GM19025 (cell line): ENCODE results near the gene HILPDA.

Source experiments
- ATAC-seq: cut with Tn5 transposase; IDR thresholded peaks from one replicate; pipeline ENCODE4 v1.9.1; 2021; ENCODE audit warnings: mild to moderate bottlenecking, low read depth, moderate library complexity; ENCODE audit not compliant: unreplicated experiment

HILPDA gene, protein sequence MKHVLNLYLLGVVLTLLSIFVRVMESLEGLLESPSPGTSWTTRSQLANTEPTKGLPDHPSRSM

DNA sequence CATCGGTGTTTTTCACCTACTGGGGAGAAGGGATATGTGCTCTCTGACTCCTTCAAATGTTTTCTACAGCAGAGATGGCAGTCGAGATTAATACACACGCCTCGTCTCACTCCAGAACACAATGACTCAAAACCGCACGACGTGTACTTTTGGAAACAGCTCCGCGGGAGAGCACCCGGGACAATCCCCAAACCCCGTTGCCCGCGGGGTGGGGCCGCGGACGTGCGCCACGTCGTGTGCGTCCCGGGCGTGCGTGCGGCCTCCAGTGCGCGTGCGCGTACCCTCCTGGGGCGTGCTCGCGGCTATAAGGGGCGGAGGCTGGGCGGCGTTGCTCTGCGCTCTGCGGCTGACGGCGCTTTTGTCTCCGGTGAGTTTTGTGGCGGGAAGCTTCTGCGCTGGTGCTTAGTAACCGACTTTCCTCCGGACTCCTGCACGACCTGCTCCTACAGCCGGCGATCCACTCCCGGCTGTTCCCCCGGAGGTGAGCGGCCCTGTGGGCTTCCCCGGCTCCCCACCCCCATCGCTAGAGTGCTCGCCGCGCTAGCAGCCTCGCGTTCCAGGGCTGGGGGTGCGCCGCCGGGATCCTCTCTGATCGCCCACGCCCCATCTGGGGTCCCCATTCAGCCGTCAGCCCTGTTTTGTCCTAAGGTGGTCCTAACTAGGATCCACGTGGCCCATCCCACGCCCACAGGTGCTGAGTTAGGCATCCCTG lies at the start of gene HILPDA:
TSS of gene HILPDA (plus strand) at position 336 of the 712 bp plus-strand sequence. CDS start 1,391 bp downstream, outside the sequence.
- ATAC-seq = peak; percentile 89

DNA sequence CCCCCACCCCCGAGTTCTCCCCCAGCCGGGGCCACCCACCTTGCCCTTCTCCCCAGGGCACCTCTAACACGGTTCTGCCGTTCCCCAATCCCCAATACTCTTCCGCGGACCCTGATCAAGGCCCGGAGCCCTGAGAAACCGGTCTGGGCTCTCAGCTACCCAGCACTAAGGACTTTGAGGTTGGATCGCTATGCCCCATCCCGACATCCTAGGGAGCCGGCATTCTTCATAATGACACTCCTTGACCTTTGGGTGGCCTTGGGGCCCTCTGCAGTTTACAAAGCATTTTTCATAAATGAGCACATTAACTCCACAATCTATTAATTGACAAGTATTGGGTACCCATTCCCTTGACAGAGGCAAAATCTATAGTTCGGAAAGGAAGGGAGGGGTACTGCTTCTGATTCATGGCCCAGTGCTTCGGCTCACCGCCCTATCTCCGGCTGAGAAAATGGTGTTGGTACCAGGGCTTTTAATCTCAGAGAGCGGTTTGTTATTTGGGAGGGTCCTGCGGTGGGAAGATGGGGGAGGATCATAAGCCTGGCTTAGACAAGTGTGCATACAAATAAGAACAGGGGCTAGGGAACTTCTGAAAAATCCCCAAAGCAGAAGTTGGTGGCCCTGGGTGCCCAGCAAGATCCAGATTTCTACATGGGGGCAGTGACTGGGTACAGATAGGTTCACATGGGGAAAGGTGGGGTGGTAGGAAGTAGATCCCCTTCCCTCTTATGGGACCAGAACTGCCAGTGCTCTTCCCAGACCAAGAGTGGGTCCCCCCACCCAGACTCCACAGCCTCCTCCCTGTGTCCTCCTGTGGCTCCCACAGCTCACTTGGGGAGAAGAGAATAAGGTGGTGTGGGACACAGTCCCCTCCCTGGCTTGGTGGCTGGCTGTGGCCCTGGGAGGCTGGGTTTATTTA lies 49.1 kb upstream of the HILPDA start:
- ATAC-seq = no peak

DNA sequence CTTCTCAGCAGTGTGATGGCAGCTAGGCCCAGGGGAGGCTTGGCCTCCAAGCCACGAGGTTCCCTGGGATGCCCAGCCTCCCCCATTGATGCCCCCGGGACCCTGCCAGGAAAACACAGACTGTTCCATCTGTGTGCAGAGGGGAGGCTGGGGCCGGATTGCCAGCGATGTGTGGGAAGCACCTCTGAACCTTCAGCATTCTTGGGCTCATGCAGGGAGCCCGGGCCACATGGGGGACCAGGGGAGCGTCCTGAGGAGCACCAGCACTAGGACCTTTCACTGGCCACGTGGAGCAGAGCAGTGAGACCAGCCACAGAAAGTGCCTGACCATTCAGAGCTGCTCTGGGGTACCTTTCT lies 48.5 kb upstream of the HILPDA start:
- no peak for ATAC-seq

DNA sequence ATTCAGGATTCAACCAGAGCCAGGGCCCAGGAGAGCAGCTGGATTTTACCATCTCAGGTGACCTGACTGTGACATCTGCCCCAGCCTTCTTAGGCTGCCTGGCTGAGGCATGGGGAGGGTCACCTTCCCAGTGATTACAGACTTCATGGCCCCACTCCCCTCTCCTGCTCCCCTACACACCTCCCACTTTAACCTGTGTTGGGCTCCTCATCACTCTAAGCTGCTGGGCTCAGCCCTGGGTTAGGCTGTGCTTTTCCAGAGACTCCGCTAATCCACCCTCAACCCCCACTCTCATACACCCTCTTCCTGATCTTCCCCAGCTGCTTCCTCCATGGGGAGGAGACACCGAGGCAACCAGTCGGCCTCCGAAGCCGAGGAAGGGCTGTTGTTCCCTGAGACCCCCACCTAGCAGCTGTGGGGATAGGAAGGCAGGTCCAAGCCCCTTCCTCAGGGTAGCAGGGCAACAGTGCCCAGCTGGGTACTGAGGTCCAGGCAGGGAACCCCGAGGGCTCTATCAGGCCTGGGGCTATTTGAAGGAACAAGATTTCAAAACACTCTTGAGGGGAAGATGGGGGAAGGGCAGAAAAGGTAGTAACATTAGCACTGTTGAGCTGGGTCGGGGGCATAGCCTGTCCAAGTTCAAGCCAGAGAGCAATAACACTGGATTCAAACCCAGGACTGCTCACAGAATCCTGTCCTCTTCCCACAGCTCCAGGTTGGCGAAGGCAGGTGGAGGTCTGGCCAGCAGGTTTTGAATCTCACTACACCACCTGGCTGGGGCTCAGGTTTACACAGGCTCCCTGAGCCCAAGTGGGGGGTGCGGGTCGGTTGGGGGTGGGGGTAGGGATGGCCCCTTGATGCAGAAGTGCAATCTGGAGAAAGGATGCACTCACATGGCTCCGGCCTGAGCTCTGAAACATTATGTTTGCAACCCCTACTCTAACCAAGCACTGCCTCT lies 47.6 kb upstream of the HILPDA start:
- no peak for ATAC-seq

DNA sequence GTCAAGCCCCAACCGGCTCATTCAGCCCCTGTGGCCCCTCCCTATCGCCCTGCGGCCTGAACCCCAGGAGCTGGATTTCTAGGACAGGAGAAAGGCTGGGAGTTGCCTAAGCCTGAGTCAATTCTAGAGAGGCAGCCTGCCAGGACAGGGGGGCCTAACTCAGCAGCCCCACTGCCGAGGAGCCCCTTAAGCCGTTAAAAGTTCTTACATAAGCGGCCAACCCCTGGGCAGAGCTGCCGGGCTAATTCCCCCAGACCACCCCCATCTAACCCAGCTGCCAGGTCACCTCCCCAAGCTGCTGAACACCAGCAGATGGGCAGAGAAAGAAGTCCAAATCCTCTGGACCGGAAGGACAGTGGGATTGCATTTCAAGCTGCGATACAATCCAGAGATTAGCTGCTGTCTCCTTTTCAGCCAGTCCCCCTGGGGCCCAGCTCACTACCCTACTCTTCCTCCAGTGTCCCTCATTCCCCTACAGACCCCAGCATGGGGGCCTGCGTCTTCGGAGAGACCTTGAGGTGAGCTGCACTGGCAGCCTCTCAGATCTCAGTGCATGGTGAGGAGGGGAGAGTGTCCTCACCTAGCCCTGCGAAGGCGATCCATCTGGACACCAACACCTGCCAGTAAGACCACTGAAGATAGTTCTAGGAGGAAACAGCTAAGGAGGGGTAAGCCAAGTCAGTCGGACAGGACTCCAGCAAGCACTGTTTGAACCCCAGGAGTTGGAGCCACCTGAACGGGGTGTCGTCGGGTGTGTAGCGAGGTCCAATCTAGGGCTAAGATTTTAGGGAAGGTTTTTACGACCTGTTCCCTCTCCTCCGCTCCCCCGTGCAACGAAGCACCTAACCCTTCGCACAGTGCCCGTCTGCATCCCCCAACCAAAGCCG lies 46.7 kb upstream of the HILPDA start:
- ATAC-seq = no peak

DNA sequence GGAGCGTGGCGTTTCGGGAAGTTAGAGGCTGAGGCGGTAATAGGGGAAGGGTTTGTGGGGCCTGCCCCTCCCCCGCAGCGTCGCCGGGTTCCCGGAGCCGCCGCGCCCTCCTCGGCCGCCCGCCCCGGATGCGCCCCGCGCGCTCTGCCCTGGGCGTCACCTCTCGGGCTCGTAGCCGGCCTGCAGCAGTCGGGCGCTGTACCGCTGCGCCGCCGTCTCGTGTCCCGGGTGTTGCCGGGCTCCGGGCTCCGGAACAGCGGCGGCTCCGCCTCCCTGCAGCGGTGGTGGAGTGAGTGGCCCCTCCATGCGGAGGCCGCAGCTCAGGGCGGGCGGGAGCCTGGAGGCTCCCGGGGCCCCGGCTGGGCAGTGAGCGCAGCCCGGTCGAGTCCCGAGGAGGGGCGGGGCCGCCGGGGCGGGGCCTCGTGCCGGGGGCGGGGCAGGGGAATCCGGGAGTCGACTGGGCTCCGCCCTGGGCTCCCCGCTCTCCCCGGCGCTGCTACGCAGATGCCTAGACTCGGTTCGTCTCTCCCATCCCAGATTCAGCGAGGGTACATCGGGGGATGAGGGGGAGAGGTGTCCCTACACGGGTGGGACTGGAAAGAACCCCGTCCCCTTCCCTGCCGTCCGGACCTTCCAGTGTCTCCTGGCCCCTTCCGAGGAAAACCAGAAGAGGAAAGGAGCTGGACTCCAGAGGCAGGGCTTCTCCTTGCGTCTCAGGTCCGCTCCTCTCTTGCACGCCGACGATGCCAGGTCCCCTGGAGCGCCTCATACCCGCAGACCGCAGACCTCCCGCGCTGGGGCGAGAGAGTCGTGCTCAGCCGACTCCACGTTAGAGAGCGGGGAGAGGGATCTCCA lies 45.9 kb upstream of the HILPDA start, which contains the start of gene IMPDH1:
TSS of gene IMPDH1 (minus strand) at position 387 of the 855 bp plus-strand sequence. CDS start at position 306, 81 bp downstream.
- ATAC-seq = peak; percentile 85

DNA sequence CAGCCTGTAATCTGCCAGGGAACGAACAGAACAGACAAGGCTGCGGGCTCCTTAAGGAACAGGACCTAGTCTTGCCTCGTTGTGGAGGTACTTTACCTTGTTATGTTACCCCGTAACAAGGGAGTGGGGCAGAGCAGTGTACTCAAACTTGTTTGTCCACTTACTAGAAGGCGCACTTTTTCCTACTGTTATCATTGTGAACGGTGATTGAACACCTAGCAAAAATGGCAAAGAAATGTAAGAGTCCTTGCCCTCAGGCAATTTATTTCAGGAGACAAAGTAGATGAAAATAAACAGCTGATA lies 45.3 kb upstream of the HILPDA start:
- ATAC-seq = no peak

DNA sequence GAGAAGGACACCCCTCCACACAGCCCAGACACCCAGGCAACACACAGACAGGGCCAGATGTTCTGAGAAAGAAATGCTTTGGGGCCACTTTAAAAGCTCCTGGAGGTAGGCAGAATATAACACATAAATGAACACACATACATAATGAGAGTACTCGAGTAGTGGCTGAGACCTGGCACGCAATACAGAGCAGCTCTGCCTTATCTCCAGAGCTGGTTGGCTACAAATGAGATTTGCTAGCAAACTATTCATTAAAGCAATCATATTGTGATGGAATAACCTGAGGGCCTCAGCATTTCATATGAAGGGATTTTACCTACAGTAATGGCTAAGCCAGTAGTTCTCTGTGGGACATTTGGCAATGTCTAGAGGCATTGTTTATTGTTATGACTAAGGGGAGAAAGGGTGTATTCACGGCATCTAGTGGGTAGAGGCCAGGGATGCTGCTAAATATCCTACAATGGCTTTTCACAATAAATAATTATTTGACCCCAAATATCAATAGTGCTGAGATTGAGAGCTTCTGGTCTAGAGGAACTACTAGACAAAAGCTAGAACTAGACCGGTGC lies 40.4 kb upstream of the HILPDA start:
- no peak for ATAC-seq

DNA sequence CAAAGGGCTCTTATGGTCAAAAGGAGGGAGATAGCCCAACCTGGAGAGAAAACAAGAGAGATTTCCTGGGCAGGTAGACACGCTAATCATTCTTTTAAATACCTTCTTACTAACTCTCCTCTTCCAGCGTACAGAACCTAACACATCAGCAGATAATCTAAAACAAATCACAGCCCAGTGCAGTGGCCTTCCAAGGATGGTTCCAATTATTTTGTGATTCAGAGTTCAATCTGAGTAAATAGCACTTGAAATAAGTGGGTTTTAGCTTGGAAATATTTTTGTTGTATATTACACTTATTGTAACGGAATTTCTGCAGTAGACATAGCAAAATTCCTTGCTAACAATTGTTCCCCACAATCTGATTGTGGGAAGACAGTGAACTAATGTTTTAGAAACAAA lies 38.6 kb upstream of the HILPDA start:
- no peak for ATAC-seq

DNA sequence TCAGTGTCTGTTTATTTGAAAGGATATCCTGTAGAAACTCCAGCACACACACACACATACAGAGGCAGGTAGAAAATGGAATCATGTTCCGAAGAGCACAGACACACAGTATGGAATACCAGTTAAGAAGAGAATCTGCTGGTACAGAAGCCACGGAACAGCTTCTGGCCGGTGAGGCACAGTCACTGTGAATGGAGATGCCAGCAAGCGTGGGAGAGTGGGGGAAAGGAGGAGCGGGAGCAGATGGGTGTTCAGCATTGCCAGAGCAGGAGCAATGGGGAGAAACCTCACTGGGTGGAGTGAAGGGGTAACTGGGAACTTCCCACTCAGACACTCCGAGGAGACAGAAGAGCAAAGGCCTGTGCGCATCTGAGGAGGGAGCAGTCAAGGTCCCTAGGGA lies 36.4 kb upstream of the HILPDA start:
- no peak for ATAC-seq

DNA sequence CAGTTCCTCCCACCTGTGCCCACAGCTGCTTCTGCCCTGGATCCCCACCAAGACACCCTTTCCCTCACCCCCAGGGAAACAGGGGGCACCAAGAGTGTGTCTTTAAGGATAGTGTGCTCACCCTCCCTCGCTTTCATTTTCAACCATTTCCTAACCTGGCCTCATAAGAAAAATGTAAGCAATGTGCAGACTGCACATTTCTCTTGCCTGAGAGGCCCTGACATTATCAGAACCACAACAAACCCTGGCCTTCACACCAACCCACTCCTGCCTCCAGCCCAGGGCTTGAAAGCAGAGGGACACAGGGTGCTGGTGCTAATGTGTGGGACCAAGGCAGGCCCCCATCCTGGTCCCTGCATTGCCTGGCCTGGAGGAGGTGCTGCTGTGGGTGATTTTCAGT lies 34.9 kb upstream of the HILPDA start:
- ATAC-seq = no peak

DNA sequence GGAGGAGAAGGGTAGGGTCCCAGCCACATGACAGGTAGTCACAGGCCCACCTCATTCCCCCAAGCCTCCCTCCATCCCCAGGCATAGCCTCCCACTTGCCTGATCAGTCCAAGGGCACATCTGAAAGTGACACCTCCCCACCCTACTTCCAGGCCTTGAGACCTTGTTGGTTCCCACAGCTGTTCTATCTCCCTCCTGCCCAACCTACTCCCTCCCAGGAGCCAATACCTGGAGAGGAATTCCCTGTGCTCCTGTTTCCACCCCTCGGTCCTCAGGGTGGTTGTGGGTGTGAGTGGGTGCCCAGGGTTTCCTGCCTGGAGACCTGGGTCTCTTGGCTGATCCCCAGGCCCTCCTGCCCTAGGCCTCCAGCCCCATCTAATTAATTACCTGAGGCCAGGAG lies 34.3 kb upstream of the HILPDA start:
- ATAC-seq = no peak

DNA sequence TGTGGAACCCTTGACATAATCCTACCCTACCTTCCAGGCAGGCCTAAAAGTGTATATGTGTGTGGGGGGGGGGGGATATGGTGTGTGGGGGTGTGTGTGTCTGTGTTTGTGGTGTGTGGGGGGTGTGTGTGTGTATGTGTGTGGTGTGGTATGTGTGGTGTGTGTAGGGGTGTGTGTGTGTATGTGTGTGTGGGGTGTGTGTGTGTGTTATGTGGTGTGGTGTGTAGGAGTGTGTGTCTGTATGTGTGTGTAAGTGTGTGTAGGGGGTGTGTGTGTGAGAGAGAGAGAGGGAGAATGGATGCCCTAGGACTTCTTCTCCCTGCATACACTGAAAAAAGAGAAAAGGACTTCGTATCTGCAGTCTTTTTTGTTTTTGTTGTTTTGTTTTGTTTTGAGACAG lies 33.6 kb upstream of the HILPDA start:
- no peak for ATAC-seq

DNA sequence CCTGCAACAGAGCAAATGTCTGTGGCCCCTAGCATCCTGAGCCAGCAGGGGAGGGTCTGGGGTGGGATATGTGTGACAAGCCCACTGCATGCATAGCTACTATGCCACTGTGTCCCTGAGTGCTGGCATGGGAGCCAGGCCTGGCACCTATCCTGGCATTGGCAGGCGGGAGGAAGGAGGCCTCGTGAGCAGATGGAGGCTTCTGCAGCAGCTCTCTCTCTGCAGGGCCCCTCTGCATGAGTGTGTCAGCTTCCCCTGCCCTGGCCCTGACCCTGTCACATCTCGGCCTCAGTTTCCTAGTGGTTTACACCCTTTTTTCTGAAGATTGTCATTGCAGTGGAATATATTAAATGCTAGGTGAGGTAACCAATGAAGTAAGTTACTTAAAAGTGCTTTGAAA lies 32.8 kb upstream of the HILPDA start:
- no peak for ATAC-seq

DNA sequence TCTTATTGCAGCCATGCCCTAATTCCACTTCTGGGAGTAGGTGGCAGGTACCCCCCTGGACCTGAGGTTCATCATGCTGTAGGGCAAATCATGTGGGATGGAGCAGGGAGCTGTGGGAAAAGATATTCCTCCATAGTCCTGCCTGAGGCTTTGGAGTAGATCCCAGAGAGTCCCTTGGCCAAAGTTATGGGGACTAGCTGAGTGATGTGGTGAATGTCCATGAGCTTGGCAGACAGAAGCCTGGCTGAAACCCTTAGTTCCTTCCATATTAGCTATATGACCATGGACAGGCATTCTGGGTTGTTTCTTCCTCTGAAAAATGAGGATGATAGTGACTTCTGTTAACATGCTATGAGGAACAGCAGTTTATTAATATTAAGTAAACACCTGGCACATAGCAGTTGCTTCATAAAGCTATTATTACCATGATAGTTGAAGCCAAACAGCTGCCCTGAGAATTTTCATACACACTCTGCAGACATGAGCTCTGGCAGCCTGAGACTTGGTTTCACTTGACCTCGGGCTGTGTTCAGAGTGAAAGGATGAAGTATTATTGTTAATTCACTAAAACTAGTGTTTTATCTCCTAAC lies 30.9 kb upstream of the HILPDA start:
- no peak for ATAC-seq

DNA sequence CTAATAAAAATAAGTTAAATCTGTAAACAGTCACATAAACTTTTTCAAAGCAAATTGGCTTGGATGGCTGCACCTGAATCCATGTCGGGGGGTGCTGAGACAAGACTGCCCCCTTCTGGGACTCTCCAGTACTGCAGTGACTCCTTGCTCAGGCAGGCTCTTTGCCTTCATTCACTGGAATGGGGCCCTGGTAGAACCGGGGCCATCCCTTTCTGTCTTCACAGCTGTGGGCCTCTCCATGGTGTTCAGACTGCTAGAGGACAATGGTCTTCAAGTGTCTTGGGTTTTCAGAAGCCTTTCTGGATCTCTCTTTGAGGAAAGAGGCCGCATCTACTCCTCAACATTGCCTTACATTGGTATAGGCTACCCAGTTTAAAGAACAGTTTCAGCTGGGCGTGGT lies 29.8 kb upstream of the HILPDA start:
- ATAC-seq = no peak

DNA sequence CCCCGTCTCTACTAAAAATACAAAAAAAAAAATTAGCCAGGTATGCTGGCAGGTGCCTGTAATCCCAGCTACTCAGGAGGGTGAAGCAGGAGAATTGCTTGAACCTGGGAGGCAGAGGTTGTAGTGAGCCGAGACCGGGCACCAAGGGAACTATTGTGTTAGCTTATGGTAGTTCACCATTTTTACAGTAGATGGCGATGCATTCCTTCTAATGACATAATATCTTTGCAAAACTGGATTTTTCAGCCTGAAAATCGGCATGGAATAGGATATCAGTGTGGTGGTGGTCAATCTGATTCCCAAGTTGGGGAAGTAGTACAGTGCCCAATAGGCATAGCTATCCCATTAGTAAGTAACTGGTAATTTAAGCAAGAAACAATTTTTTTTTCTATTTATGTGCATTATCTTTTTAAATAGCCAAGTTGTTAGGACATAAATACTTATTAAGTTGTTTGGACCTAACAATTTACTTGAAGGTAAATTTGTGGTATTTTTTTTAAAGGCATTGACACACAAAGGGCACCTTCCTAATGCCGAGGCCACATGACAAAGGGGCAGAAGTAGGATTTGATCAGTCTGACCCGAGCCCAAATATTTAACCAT lies 28.3 kb upstream of the HILPDA start:
- no peak for ATAC-seq

DNA sequence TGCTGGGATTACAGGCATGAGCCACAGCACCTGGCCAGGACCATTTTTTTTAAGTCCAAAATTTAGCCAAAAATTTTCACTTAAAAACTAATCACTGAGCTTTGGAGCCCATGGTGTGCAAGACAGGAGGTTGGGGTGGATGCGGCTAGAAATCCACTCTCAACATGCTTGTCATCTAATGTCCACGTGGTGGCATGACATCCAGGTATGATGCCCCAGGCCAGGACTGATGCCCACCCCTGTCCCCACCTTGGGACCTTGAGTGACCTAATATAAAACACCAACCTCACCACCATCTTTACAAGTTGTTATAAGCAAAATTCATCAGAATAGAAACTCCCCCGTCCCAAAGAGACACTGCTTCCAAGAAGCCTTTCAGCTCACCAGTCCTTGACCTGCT lies 25.5 kb upstream of the HILPDA start:
- ATAC-seq = no peak
